GM12892 (cell line): ENCODE data around the gene OR7C1.

Experiments used
- POLR2A ChIP-seq: IDR thresholded peaks from 2 replicates; pipeline ENCODE4 v1.6.1; 2011; ENCODE audit warnings: low read depth, low read length, control low read depth
- POLR2AphosphoS5 ChIP-seq: IDR thresholded peaks from 2 replicates; pipeline ENCODE4 v1.6.1; 2011; ENCODE audit warnings: low read depth, low read length, control low read depth
- TAF1 ChIP-seq: IDR thresholded peaks from 2 replicates; pipeline ENCODE4 v1.6.1; 2011; ENCODE audit warnings: low read depth, mild to moderate bottlenecking, control low read depth, low read length, borderline replicate concordance

- TF ChIP-seq POLR2A: no peak
- no peak for TF ChIP-seq POLR2AphosphoS5
- no peak for TF ChIP-seq TAF1
Measured at GRCh38 chr19:14770136-14770535, 64.8 kb downstream of the OR7C1 start.
